Esophagus squamous epithelium (tissue), 5 donors: ENCODE data around the gene ADARB2. TPM values are rescaled to one million over a fixed set of nuclear protein-coding genes. Genes with fewer than 3 reads are reported as not detected.
"Not testable (repeated sequence)": the region's sequence is repeated elsewhere in the genome, so short reads cannot be mapped to it uniquely, and the experiment has no call there.

ENCODE experiments used
- DNase-seq: peaks from one replicate; lab custom pipeline; 2025; lab: John Stamatoyannopoulos, UW
- H3K27ac ChIP-seq, 4 donors: fragments of 200-600 bp; sonication (generic); one replicate each; pipeline ENCODE4 v1.5.1; 2016 to 2019; ENCODE audit warnings: mild to moderate bottlenecking in 1 of 4
- H3K27me3 ChIP-seq, 4 donors: fragments of 200-600 bp; sonication (generic); 1 replicate in 3 of 4; 2 replicates in 1 of 4; pipeline versions ENCODE4 v1.5.1 to v1.6.0; 2017 to 2021; ENCODE audit warnings: antibody characterized with exemption in 1 of 4
- H3K36me3 ChIP-seq, 3 donors: fragments of 200-600 bp; sonication (generic); one replicate each; pipeline ENCODE4 v1.5.1; 2016 to 2019
- H3K4me1 ChIP-seq, 3 donors: fragments of 200-600 bp; sonication (generic); one replicate each; pipeline ENCODE4 v1.5.1; 2017 to 2019
- H3K4me3 ChIP-seq, 4 donors: fragments of 200-600 bp; sonication (generic); 1 replicate in 3 of 4; 2 replicates in 1 of 4; pipeline ENCODE4 v1.5.1; 2016 to 2019; ENCODE audit warnings: mild to moderate bottlenecking in 2 of 4, moderate library complexity in 1 of 4
- H3K9me3 ChIP-seq, 3 donors: fragments of 200-600 bp; sonication (generic); one replicate each; pipeline ENCODE4 v1.5.1; 2016 to 2019
- CTCF ChIP-seq, 6 experiments: fragments of 450-650 bp in 4 of 6; fragments of 200-600 bp in 2 of 6; sonication (generic) in 2 of 6; IDR thresholded peaks; one replicate each; pipeline ENCODE4 v1.5.1; 2016 to 2019; ENCODE audit warnings: antibody characterized with exemption in 6 of 6, mild to moderate bottlenecking in 4 of 6, moderate library complexity in 4 of 6
- POLR2A ChIP-seq, 4 donors: fragments of 450-650 bp; IDR thresholded peaks; one replicate each; pipeline ENCODE4 v1.6.1; 2017; ENCODE audit warnings: antibody characterized with exemption in 4 of 4, mild to moderate bottlenecking in 4 of 4, moderate library complexity in 3 of 4
- WGBS, 2 donors: methylation state at CpG; one replicate each; pipeline ENCODE4 v1.1.5; 2018; 5-methylcytosine and 5-hydroxymethylcytosine counted together
- intact Hi-C: fragments of 100-400 bp; cut with DNase I; formaldehyde crosslinking; loops from one replicate; pipeline ENCODE4 v1.15.0; 2022
- total RNA-seq, 4 donors: library from RNA; depleted of rRNA; stranded (reverse); fragments of >200 nt; gene quantifications; one replicate each; pipeline ENCODE4 v1.1.0, GENCODE V29; 2016
- donor health status: DM: yes; HTN: yes; CAD: no.

ADARB2 gene
- total RNA-seq, 4 donors from 2014 or later = 0.21 to 3.5 (median 1.5) TPM

- Histone ChIP-seq H3K4me3 (no peak overlapping the region), H3K4me1 (peaks cover 4 to 14% (median 6%) of the 10 kb centered on the region in 3 donors), H3K9me3 (no peaks in the 10 kb centered on the region), H3K27ac (no peak overlapping the region), H3K36me3 (no peaks in the 10 kb centered on the region), H3K27me3 (peaks cover 0 to 21% (median 0%) of the 10 kb centered on the region in 4 donors)
- TF ChIP-seq CTCF (IDR thresholded peaks at IDR 0.05) = no peak
- no peak for TF ChIP-seq POLR2A (IDR thresholded peaks at IDR 0.05)
- WGBS, 2 donors = 85 to 100% methylated on average over 1 to 17 of the region's 35 CpGs
- DNase-seq = no peak
- intact Hi-C loops = no loop called here
Observed at GRCh38 chr10:1401071-1401965, 336.0 kb downstream of the ADARB2 start.

- Histone ChIP-seq H3K9me3 (no peaks in the 10 kb centered on the region), H3K4me3 (no peak overlapping the region), H3K4me1 (peaks cover 4 to 14% (median 6%) of the 10 kb centered on the region in 3 donors), H3K27me3 (peaks cover 0 to 21% (median 0%) of the 10 kb centered on the region in 4 donors), H3K27ac (peak overlapping the region in 3 of 4 donors; percentile 14 to 50 (median 39)), H3K36me3 (no peaks in the 10 kb centered on the region)
- WGBS, 2 donors = 53% methylated on average over 10 to 13 of the region's 30 CpGs
- TF ChIP-seq POLR2A (IDR thresholded peaks at IDR 0.05) (no peak), CTCF (IDR thresholded peaks at IDR 0.05) (no peak)
- intact Hi-C loops = no loop called here
- DNase-seq = no peak
Observed at GRCh38 chr10:1400101-1401070, 336.9 kb downstream of the ADARB2 start.

GRCh38 chr10:1399431-1400100 is 337.8 kb downstream of the ADARB2 start:
- peaks cover 0 to 21% (median 0%) of the 10 kb centered on the region in 4 donors for H3K27me3 ChIP-seq
- H3K4me3 ChIP-seq = no peak overlapping the region
- peak overlapping the region in 2 of 4 donors; percentile 39 to 50 for H3K27ac ChIP-seq
- H3K9me3 ChIP-seq = no peaks in the 10 kb centered on the region
- DNase-seq = no peak
- no peak for TF ChIP-seq POLR2A (IDR thresholded peaks at IDR 0.05)
- no peak for TF ChIP-seq CTCF (IDR thresholded peaks at IDR 0.05)
- peaks cover 4 to 14% (median 6%) of the 10 kb centered on the region in 3 donors for H3K4me1 ChIP-seq
- intact Hi-C loops = no loop called here
- H3K36me3 ChIP-seq = no peaks in the 10 kb centered on the region
- WGBS, 2 donors = 71 to 84% methylated on average over 10 of the region's 11 CpGs

GRCh38 chr10:1398626-1399410 is 338.5 kb downstream of the ADARB2 start:
- no peak for DNase-seq
- no peak for TF ChIP-seq CTCF (IDR thresholded peaks at IDR 0.05)
- TF ChIP-seq POLR2A (IDR thresholded peaks at IDR 0.05) = no peak
- H3K9me3 ChIP-seq = no peaks in the 10 kb centered on the region
- peaks cover 0 to 17% (median 0%) of the 10 kb centered on the region in 4 donors for H3K27me3 ChIP-seq
- no peaks in the 10 kb centered on the region for H3K36me3 ChIP-seq
- no peak overlapping the region for H3K4me3 ChIP-seq
- intact Hi-C loops = no loop called here
- no peak overlapping the region for H3K27ac ChIP-seq
- WGBS, 2 donors = 86 to 91% methylated on average over 13 to 17 of the region's 19 CpGs
- peaks cover 4 to 14% (median 6%) of the 10 kb centered on the region in 3 donors for H3K4me1 ChIP-seq

GRCh38 chr10:1398116-1398515 is 339.2 kb downstream of the ADARB2 start:
- Histone ChIP-seq H3K27me3 (peaks cover 0 to 16% (median 0%) of the 10 kb centered on the region in 4 donors), H3K4me1 (peaks cover 4 to 14% (median 6%) of the 10 kb centered on the region in 3 donors)
- H3K36me3 ChIP-seq, H3K27ac ChIP-seq, intact Hi-C loops, H3K9me3 ChIP-seq, H3K4me3 ChIP-seq, DNase-seq: not testable (repeated sequence)
- WGBS, 2 donors = 70 to 71% methylated on average over 9 to 14 of the region's 15 CpGs
